ENCODE measurements around the gene TAOK2.

The TAOK2 gene

DNA sequence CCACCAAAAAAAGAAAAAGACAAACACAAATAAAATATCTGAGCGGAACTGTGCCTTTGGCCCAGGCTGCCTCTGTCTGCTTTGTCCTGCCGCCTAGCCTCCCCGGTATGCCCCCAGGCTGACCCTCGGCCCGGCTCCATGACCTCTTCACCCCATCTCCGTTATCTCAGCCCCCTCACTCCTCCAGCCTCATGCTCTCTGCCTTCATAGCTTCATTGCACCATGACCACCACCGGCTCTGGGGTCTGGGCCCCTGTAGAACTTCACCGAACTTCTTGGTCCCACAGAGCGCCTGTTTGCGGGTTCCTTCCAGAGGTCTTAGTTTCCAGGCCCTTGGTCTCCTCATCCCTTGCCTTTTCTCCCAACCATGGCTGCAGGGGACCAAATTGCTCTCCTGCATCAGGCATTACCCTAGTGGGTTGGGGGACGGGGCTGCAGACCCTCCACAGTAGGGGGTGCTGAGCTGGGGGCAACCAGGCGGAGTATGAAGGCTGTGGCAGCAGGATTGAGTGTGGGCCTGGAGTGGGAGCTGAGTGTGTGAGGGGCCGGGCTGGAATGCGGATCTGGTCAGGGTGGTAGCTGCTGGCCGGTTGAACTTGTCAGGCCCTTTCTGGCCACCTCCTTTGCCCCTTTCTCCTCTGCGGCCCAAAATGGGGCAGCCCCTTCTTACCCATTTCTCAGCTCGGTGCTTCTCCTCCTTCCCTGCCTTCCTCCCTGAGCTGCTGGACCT, 14.8 kb downstream of the TAOK2 start:
- FAIRE-seq, result no peak

DNA sequence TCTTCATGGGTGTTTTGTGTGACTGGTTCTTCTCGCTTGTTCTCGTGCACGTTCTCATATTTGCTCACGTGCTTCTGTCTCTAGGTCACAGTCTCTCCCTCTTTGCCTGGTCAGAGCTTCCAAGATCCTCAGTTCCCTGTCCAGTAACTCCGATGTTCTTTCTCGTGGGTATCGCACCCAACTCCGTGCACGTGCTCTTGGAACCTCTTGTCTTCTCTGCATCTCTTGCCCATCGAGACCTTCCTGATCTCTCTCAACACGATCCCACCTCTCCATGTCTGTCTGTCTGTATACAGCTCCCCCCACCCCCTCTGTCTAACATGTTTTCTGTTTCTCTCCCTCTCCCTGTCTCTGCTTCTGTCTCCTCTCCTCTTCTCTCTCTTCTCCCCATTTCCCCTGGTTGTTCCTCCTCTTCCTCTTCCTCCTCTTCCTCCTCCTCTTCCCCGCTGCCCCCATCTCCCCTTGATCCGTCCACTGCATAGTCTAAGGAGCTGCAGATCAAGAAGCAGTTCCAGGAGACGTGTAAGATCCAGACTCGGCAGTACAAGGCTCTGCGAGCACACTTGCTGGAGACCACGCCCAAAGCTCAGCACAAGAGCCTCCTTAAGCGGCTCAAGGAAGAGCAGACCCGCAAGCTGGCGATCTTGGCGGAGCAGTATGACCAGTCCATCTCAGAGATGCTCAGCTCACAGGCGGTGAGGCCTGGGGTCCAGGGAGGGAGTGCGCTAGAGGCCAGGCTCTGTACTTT, 15.6 kb downstream of the TAOK2 start:
- FAIRE-seq, result no peak

DNA sequence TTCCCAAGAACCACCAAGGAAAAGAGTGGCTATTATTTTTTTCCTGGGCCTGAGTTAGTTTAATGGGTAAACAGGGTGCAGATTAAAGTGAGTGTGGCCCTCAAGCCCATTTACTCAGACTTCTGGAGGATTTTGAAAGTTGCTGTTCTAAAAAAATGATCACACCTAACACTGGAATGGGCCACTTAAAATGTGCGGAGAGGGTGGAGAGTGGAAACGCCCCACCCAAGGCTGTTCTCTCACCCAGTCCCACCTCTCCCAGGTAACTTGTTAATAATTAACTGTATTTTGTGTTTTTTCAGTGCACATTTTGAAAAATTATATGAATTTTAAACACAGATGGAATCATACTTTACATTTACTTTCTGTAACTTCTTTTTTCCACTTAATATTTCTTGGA, 16.4 kb downstream of the TAOK2 start:
- no peak for FAIRE-seq

DNA sequence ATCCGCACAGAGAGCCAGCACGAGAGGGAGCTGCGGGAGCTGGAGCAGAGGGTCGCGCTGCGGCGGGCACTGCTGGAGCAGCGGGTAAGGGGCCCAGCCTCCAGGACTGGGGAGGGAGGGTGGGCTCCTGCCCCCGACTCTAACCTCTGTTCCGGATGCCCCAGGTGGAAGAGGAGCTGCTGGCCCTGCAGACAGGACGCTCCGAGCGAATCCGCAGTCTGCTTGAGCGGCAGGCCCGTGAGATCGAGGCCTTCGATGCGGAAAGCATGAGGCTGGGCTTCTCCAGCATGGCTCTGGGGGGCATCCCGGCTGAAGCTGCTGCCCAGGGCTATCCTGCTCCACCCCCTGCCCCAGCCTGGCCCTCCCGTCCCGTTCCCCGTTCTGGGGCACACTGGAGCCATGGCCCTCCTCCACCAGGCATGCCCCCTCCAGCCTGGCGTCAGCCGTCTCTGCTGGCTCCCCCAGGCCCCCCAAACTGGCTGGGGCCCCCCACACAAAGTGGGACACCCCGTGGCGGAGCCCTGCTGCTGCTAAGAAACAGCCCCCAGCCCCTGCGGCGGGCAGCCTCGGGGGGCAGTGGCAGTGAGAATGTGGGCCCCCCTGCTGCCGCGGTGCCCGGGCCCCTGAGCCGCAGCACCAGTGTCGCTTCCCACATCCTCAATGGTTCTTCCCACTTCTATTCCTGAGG, 17.4 kb downstream of the TAOK2 start:
- FAIRE-seq, result no peak

DNA sequence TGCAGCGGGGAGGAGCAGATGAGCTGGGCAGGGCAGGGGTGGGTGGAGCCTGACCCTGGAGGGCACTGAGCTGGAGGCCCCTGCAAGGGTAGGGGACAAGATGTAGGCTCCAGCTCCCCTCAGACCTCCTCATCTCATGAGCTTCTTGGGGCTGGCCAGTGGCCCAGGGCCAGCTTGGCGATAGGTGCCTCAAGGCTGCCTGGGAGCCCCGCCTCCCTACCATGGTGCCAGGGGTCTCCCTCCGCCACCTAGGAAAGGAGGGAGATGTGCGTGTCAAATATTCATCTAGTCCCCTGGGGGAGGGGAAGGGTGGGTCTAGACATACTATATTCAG, 17.9 kb downstream of the TAOK2 start:
- FAIRE-seq, result no peak

DNA sequence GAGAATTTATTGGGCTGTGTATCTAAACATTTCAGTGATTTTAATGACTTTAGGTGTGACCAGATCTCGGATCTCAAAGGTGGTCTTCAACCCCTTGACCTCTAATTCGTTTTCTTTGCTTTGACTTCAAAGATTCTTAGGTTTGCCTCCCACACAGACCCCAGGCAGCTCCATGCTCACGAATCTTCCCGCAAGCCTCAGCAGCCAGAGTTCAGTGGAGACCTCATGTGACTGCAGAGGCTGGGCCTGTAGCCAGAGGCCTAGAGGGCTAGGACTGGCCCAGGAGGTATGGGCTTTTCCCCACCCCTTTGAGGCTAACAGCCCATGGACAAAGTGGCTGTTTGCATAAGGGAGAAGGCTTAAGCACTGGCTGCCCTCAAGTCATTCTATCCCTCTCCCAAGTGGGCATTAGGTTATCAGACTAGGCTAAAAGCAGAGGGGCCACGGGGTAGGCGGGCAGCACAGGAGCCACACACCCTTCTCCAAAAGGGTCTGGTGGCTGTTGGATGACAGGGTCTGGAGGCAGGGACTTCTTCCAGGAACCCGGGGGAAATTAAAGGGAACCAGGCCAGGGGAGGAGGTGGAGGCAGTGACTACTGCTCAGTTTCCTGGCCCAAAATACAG, 18.8 kb downstream of the TAOK2 start:
- FAIRE-seq, result no peak

DNA sequence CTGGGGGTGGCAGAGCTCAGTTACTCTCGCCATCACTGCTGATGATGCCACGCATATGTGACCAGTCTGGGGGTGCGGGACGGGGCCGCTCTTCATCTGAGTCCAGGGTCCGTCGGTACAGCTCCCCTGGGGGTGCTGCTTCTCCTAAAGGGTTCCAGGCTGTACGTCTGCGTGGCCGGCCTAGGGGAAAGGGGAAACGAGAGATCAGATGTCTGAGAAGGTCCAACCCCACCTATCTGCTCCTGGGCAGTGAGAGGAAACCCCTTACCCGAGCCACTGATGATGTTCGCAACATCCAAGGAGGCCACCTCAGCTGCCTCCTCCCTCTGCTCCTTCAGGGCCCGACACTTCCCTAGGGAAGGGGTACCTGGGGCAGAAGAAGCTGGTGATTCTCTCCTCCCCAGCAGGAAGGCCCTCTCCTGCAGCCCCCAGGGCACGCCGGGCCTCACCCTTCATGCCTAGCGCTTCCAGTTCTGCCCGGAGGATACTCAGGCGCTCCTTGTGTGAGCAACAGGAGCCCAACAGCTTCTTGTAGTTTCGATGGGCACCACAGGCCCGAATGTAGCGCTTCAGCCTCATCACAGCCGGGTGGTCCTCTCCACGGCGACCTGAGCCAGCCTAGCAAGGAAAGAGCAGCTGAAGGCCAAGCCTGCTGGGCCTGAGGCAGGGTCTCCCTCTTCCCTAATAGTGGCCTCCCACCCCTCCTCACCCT, 19.7 kb downstream of the TAOK2 start:
- FAIRE-seq, result no peak

DNA sequence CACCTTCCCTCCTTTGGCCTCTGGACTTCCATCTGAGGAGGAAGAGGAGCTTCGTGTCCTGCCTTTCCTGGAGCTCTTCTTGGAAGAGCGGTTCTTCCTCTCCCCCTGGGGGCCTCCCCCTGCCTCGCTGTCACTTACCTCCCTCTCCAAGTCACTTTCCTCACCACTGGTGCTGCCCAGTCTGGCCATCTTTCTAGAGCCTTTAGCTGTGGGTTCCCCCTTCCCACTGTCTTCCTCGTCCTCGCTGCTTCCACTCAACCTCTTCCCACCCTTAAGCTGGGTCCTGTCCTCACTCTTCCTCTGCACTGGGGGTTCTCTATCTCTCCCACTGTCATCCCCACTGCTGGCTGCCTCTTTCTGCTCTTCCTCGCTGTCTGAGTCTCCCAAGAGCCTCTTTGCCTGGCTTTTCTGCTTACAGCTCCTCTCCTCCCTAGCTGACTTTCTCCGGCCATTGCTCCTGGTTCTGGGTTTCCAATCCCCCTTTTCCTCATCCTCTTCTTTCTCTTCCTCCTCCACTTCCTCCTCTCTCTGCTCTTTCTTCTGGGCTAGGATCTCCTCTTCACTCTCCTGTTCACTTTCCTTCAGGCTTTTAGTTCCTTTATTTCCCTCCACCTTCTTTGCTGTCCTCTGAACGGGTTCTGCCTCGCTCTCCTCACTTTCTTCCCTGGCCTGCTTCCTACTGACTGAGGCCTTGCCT, 20.4 kb downstream of the TAOK2 start:
- FAIRE-seq, result no peak

DNA sequence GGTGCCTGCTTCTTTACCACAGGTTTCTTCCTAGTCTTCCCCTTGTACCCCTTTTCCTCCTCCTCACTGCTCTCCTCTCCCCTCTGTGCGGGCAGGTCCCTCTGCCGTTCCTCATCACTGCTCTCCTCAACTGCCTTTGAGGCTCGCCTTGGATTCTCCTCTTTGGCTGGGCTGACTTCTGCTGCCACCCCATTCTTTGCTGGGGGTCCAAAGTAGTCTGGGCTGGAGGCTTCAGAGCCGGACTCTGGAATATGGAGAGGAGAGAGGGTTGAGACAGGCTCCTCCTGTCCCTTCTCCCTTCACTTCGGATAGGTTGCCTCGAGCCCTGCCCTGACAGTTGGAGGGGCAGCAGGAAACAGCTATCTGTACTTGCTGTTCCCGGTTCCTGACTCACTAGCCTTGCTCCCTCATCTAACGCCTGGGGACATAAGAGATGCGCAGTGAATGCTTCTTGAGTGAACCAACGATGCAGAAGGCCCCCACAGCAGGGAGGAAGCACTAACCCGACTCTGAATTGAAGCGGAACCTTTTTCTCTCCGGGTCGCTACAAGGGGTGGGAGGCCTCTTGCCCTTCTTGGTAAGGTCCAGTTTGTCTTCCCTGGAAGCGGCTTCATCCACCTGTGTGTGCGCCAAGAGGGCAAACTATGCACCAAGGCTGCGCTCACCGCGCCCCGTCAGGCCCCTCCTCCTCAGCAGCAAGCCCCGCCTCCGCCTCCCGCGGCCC, 21.1 kb downstream of the TAOK2 start:
- FAIRE-seq, result no peak

DNA sequence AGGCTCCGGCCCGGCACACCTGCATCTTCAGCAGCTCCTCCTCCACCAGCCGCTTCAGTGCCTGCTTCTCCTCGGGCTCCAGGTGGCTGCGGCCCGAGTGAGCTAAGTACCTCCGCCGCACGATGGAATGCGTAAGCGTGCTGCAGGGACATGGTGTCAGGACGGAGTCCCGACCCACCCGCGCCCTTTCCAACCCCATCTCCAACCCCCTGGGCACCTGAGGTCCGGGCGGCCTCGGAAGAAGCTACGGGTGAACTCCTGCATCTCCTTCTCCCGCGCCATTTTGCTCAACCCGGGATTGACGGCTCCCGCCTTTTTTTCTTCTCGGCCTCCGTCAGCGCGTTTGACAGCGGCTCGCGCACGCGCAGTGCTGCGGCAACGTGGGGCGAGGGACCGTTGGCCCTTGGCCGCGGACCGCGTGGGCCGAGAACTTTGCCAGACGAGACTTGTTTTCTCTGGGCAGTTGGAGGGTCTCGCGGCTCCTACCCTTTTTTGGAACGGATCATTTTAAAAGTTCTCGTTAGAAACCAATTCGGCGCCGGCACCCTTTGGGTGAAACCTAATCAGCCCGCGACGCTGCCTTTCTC, 21.7 kb downstream of the TAOK2 start, which contains the start of gene HIRIP3:
Gene HIRIP3, minus strand, starts transcription at position 294 of the 587 bp plus-strand sequence. Its CDS starts 12 bp downstream, at position 282.
- FAIRE-seq, result no peak

DNA sequence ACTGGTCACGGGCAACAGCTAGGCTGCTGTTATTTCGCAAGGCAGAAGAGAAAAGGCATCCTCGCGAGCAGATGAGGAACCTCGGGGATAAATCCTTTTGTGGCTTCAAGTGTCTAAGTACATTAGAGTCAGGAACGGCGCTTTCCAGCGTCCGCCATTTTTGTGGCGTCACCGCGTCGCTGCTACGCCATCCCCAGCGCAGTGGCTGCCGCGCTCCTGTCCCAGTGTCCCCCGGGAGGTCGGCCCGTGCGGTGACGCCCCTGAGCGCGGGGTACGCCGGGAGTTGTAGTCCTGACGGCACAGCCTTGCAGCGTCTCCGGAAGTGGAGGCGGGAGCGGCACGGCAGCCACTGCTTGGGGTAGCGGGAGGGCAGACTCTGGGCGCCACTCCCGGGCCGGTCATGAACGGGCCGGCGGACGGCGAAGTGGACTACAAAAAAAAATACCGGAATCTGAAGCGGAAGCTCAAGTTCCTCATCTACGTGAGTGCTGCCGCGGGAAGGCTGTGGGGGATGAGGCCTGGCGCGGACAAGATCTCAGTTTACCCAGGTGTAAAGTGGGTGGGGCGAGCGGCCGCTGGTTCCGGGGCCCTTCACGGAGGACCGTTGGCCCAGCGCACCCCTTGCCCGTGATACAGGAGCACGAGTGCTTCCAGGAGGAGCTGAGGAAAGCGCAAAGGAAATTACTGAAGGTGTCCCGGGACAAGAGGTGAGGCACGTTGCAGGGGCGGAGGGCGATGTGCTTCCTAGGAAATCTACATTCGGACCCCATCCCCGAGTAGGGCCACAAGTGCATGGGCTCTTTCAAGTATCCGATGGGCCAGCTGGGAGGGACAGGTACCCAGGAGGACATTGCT, 22.5 kb downstream of the TAOK2 start, which contains the start of gene INO80E:
Gene INO80E, plus strand, starts transcription at position 331 of the 855 bp plus-strand sequence. Its CDS starts 70 bp downstream, at position 401.
- no peak for FAIRE-seq

DNA sequence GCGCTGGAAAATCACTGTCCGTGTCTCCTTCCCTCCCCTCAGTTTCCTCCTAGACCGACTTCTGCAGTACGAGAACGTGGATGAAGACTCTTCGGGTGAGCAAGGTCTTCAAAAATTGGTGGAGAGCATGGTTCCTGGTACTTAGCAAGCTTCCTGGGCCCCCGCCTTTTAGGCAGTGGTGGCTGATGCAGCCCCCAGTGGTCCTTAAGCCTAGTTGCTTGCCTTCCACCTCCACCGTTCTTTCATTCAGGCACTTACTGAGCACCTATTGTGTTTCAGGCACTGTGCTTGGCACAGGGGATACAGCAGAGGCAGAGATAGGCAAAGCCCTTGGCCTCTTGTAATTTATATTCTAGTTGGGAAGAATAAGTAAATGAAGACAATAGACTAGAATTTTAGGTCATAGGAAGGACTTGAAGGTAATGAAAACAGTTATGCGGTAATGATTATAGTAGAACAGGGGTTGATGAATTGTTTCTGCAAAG, 23.1 kb downstream of the TAOK2 start:
- no peak for FAIRE-seq

DNA sequence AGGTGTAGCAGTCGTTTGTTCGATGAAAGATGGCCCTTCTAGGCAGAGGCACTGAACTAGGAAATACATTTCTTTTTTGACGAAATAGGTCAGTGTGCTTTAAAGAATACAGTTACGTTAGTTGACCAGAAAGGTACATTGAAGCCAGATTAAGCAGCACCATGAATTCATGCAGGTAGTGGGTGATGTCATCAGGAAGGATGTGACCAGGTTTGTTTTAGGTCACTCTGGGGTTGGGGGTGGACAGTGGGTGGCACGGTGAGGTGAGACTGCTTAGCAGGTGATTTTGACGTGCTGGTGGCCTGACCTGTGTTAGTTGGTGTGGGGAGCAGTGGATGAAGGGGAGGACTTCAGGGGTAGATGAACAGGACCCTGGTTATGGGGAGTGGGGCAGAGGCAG, 25.9 kb downstream of the TAOK2 start:
- no peak for FAIRE-seq

DNA sequence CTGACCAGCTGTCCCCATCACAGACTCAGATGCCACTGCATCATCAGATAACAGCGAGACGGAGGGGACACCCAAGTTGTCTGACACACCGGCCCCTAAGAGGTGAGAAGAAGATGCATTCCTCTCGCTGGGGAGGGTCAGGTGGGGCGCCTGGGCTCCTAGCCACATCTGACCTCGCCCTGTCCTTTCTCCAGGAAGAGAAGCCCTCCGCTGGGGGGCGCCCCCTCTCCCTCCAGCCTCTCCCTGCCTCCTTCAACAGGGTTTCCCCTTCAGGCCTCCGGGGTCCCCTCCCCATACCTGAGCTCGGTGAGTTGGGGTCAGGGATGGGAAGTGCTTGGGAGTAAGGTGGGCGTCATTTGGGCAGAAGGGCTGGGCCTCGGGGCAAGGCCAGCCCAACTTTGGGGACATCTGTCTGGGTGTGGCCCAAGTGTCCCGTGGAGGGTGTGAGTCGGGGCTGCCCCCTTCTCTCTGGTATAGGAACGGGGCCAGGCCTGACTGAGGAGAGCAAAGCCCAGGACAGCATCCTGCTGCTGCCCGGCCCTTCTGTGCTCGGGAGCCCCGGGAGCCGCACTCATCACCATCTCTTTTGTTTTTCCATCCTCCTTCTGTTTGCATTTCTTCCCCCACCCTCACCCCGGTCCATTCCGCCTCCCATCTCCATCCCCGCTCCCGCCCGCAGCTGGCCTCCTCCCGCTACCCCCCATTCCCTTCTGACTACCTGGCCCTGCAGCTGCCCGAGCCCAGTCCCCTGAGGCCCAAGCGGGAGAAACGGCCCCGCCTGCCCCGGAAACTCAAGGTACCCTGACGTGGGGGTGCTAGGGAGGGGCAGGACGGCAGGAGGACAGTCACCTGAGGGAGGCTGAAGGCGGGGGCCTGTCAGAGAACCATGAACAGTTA, 27.3 kb downstream of the TAOK2 start:
- FAIRE-seq, result no peak

DNA sequence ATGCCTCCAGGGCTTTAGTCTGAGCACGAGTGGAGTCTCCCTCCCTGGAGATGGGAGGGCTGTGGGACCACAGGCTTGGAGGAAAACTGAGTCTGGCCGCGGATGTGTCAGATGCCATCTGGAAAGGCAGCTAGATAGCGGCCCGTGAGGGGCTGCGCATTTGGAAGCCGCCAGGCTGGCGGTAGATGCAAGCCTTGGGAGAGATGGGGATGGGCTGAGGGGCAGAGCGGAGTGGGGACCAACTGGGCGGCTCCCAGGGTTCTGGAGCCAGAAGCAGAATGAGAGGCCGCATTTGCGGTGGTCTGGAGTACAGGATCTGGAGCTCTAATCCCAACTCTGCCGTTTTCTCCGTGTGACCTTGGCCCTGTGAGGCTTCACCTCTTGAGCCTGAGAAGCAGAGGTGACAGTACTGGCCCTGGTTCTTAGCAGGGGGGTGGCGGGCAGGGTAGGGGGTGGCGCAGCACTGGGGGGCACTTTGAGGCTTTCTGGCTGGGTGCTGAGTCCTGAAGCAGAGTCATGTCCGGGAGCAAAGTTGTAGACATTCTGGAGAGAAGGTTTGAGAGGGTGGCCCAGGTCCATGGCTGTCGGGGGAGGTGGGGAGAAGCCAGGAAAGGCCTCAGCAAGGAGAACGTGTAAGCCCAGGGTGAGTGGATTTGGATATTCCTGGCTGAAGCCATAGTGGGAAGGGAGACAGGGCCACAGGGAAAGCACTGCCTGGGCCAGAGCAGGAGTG, 29.1 kb downstream of the TAOK2 start:
- FAIRE-seq, result no peak

DNA sequence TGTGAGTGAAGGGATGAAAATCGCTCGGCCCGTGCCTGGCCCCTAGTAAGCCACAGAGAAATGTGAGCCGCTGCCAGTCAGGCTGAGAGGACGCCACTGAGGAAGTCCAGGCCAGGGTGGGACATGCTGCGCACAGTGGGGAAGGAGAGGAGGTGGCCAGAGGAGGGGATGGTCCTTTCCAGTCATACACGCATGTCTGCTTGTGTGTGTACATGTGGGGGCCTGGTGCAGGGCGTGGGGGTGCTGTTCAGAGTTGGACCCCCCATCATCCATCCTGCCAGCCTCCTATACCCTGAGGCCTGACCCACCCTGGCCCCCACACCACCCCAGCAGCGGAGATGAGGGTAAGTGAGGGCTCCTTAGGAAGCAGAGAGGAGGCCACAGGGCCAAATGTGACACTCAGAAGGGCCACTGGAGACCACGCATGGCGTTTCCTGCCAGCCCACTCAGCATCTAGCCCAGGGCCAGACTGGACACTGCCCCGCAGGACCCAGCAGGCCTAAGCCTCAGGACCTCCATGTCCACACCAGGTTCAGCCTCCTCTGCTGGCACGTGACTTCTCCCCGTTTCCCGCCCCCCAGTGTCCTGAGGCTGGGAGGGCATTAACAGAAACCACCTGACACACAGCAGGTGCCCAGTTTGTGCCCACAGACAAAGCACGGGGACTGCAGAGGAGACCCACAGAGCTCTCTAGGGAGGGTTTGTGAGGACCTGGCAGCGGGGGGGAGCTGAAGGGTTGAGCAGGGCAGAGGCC, 30.2 kb downstream of the TAOK2 start:
- FAIRE-seq, result no peak

DNA sequence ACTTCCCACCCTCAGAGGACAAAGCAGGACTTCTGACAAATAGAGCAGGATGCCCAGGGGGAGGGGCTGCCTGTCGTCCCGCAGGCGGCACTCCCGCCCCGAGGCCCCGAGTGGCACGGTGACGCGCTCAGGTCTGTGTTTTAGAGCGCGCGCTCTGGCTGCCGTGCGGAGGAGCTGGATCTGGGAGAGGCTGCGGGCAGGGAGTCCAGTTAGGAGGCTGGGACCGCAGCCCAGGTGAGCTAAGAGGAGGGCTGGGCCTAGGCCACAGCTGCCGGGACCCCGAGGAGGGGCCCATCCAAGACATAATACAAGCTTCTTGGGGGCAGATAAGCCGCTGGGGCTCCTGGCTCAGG, 30.7 kb downstream of the TAOK2 start:
- FAIRE-seq, result no peak

All from islet of Langerhans (tissue), 1 donor.